Gastrocnemius medialis (tissue), 4 donors: ENCODE measurements around the gene MEF2B. TPM values are rescaled to one million over a fixed set of nuclear protein-coding genes. Genes with fewer than 3 reads are reported as not detected.
"Not testable (repeated sequence)": the region's sequence is repeated elsewhere in the genome, so short reads cannot be mapped to it uniquely, and the experiment has no call there.

Source experiments
- ATAC-seq, 2 donors: fragments of 150-250 bp; one replicate each; pipeline ENCODE4 v1.9.1; 2016
- DNase-seq, 2 donors: peaks; one replicate each; pipeline ENCODE4 v3.0.0-alpha.2; 2019
- H3K27ac ChIP-seq, 4 donors: fragments of 200-600 bp; sonication (generic); 1 replicate in 1 of 4; 2 replicates in 3 of 4; pipeline ENCODE4 v1.5.1; 2016 to 2018; ENCODE audit warnings: mild to moderate bottlenecking in 2 of 4, moderate library complexity in 1 of 4
- H3K27me3 ChIP-seq, 3 donors: fragments of 200-600 bp; sonication (generic) in 2 of 3; 1 replicate in 1 of 3; 2 replicates in 2 of 3; pipeline versions ENCODE4 v1.5.1 to v1.6.0; 2016 to 2019; ENCODE audit warnings: mild to moderate bottlenecking in 1 of 3, moderate library complexity in 1 of 3
- H3K36me3 ChIP-seq, 2 donors: fragments of 200-600 bp; sonication (generic) in 1 of 2; one replicate each; pipeline ENCODE4 v1.5.1; 2017 to 2018
- H3K4me1 ChIP-seq, 2 donors: fragments of 200-600 bp; sonication (generic) in 1 of 2; one replicate each; pipeline ENCODE4 v1.5.1; 2016 to 2017; ENCODE audit warnings: mild to moderate bottlenecking in 2 of 2
- H3K4me3 ChIP-seq, 4 donors: fragments of 200-600 bp; sonication (generic) in 3 of 4; 1 replicate in 1 of 4; 2 replicates in 3 of 4; pipeline ENCODE4 v1.5.1; 2016 to 2019; ENCODE audit warnings: mild to moderate bottlenecking in 2 of 4
- H3K9me3 ChIP-seq, 3 donors: fragments of 200-600 bp; sonication (generic) in 2 of 3; 1 replicate in 1 of 3; 2 replicates in 2 of 3; pipeline ENCODE4 v1.5.1; 2016 to 2019
- CTCF ChIP-seq, 5 experiments: fragments of 450-650 bp in 3 of 5; fragments of 200-600 bp in 2 of 5; sonication (generic) in 2 of 5; IDR thresholded peaks in 4 of 5; conservative IDR thresholded peaks in 1 of 5; 1 replicate in 4 of 5; 2 replicates in 1 of 5; pipeline ENCODE4 v1.5.1; 2016 to 2019; ENCODE audit warnings: antibody characterized with exemption in 5 of 5, mild to moderate bottlenecking in 3 of 5, moderate library complexity in 3 of 5
- POLR2A ChIP-seq, 2 donors: fragments of 450-650 bp; IDR thresholded peaks; one replicate each; pipeline ENCODE4 v1.6.1; 2017; ENCODE audit warnings: antibody characterized with exemption in 2 of 2, mild to moderate bottlenecking in 2 of 2, moderate library complexity in 2 of 2
- in situ Hi-C, 4 donors: fragments of 200-750 bp; cut with MboI; loops; one replicate each; pipeline versions ENCODE4 v1.15.0 to v1.8.0; 2017; ENCODE audit warnings: low sequenced_read_pairs in 4 of 4
- intact Hi-C: fragments of 100-400 bp; cut with DNase I; formaldehyde crosslinking; loops from one replicate; pipeline ENCODE4 v1.15.1; 2023; ENCODE audit warnings: low total_unique reads
- total RNA-seq, 4 donors: library from RNA; depleted of rRNA; stranded (reverse); fragments of >200 nt; gene quantifications; one replicate each; pipeline versions ENCODE4 v1.1.0 to v1.2.3, GENCODE V29; 2016

Gene MEF2B
- total RNA-seq, 4 donors from 2014 or later: 0.68 to 1.6 TPM; not detected in 2

- no peak for TF ChIP-seq CTCF (IDR thresholded peaks at IDR 0.05 in 4 of 5, conservative IDR thresholded peaks at IDR 0.05 in 1 of 5)
- TF ChIP-seq POLR2A (IDR thresholded peaks at IDR 0.05): no peak
- H3K27me3 ChIP-seq: no peaks in the 10 kb centered on the region
- peak overlapping the region; percentile 80 to 90 (median 88) for H3K4me3 ChIP-seq
- in situ Hi-C loops (loop anchor here in 3 of 4 donors (5.0 to 10.0 kb wide), 3 partner anchors 80 to 85 kb away; no protein-coding TSS in a partner anchor), intact Hi-C loops (loop anchor here (2.0 to 5.0 kb wide), 2 partner anchors 55 to 183 kb away; partner anchors contain the start of genes BORCS8, MAU2, RFXANK and SUGP1)
- ATAC-seq (peak in 1 of 2 donors; percentile 15), DNase-seq (no peak)
- H3K27ac ChIP-seq: peak overlapping the region; percentile 90 to 98 (median 94)
- H3K9me3 ChIP-seq: no peaks in the 10 kb centered on the region
- H3K36me3 ChIP-seq: peaks cover 0 to under 1% of the 10 kb centered on the region in 2 donors
- H3K4me1 ChIP-seq: peaks cover 7 to 14% of the 10 kb centered on the region in 2 donors
These were observed 32.4 kb downstream of the MEF2B start for GRCh38 chr19:19137556-19138108.

GRCh38 chr19:19135713-19136112, 34.4 kb downstream of the MEF2B start:
- H3K9me3 ChIP-seq, DNase-seq, ATAC-seq, H3K27me3 ChIP-seq, H3K4me3 ChIP-seq, H3K36me3 ChIP-seq: not testable (repeated sequence)
- intact Hi-C loops: loop anchor here (2.0 to 5.0 kb wide), 2 partner anchors 57 to 185 kb away; partner anchors contain the start of genes BORCS8, MAU2, RFXANK and SUGP1
- Histone ChIP-seq H3K4me1 (peaks cover 7 to 14% of the 10 kb centered on the region in 2 donors), H3K27ac (peak overlapping the region in 2 of 4 donors; percentile 96 to 98)
- in situ Hi-C loops: loop anchor here in 3 of 4 donors (5.0 to 10.0 kb wide), 3 partner anchors 78 to 83 kb away; no protein-coding TSS in a partner anchor

- peak in 1 of 2 donors; percentile 72 for DNase-seq
- in situ Hi-C loops (loop anchor here in 3 of 4 donors (5.0 to 10.0 kb wide), 3 partner anchors 77 to 82 kb away; no protein-coding TSS in a partner anchor), intact Hi-C loops (loop anchor here (5.0 kb wide), 1 partner anchor 58 kb away; the partner anchor contains the start of genes BORCS8 and RFXANK)
- peaks cover 0 to 2% (median 0%) of the 10 kb centered on the region in 3 donors for H3K9me3 ChIP-seq
- peak overlapping the region in 1 of 4 donors; percentile 5 for H3K4me3 ChIP-seq
- H3K27me3 ChIP-seq: no peaks in the 10 kb centered on the region
- peak overlapping the region in 3 of 4 donors; percentile 24 to 98 (median 96) for H3K27ac ChIP-seq
- peaks cover 0 to 5% of the 10 kb centered on the region in 2 donors for H3K36me3 ChIP-seq
- peak in 1 of 2 donors; percentile 18 for ATAC-seq
- TF ChIP-seq POLR2A (IDR thresholded peaks at IDR 0.05): peak; percentile 49 to 69
- TF ChIP-seq CTCF (IDR thresholded peaks at IDR 0.05 in 4 of 5, conservative IDR thresholded peaks at IDR 0.05 in 1 of 5): peak in 2 of 5 experiments; percentile 29 to 40
- peaks cover 7 to 14% of the 10 kb centered on the region in 2 donors for H3K4me1 ChIP-seq
These were observed 35.3 kb downstream of the MEF2B start for GRCh38 chr19:19134687-19135158.

GRCh38 chr19:19133985-19134384, 36.1 kb downstream of the MEF2B start:
- no peak for DNase-seq
- no peak for ATAC-seq
- Histone ChIP-seq H3K9me3 (peaks cover 0 to 2% (median 0%) of the 10 kb centered on the region in 3 donors), H3K4me1 (peaks cover 7 to 14% of the 10 kb centered on the region in 2 donors), H3K27ac (peak overlapping the region in 2 of 4 donors; percentile 96 to 98), H3K4me3 (no peak overlapping the region), H3K27me3 (no peaks in the 10 kb centered on the region), H3K36me3 (peaks cover 0 to 5% of the 10 kb centered on the region in 2 donors)
- in situ Hi-C loops: loop anchor here in 1 of 4 donors (10.0 kb wide), 1 partner anchor 79 kb away; no protein-coding TSS in a partner anchor
- TF ChIP-seq POLR2A (IDR thresholded peaks at IDR 0.05) (no peak), CTCF (IDR thresholded peaks at IDR 0.05 in 4 of 5, conservative IDR thresholded peaks at IDR 0.05 in 1 of 5) (no peak)
- intact Hi-C loops: no loop called here

GRCh38 chr19:19132912-19133311, 37.2 kb downstream of the MEF2B start:
- intact Hi-C loops (no loop called here), in situ Hi-C loops (loop anchor here in 1 of 4 donors (10.0 kb wide), 1 partner anchor 78 kb away; no protein-coding TSS in a partner anchor)

More at GRCh38 chr19:19132912-19133311, 37.2 kb downstream of the MEF2B start:
- TF ChIP-seq CTCF (IDR thresholded peaks at IDR 0.05 in 4 of 5, conservative IDR thresholded peaks at IDR 0.05 in 1 of 5): no peak
- no peak for TF ChIP-seq POLR2A (IDR thresholded peaks at IDR 0.05)
- no peak overlapping the region for H3K27ac ChIP-seq
- H3K27me3 ChIP-seq: no peaks in the 10 kb centered on the region
- peaks cover 0 to 5% of the 10 kb centered on the region in 2 donors for H3K36me3 ChIP-seq
- DNase-seq (no peak), ATAC-seq (no peak)
- peaks cover 7 to 14% of the 10 kb centered on the region in 2 donors for H3K4me1 ChIP-seq
- no peak overlapping the region for H3K4me3 ChIP-seq
- peaks cover 0 to 2% (median 0%) of the 10 kb centered on the region in 3 donors for H3K9me3 ChIP-seq
